ENCODE data around the gene MYLIP.

MYLIP gene

GRCh38 chr6:16128759-16129622 is at the start of gene MYLIP:
Gene MYLIP, plus strand, starts transcription at chr6:16129086. Its CDS starts 237 bp downstream, at chr6:16129323.
- DNase-seq (ENCODE audit: low spot score), result peak; percentile 96

DNA sequence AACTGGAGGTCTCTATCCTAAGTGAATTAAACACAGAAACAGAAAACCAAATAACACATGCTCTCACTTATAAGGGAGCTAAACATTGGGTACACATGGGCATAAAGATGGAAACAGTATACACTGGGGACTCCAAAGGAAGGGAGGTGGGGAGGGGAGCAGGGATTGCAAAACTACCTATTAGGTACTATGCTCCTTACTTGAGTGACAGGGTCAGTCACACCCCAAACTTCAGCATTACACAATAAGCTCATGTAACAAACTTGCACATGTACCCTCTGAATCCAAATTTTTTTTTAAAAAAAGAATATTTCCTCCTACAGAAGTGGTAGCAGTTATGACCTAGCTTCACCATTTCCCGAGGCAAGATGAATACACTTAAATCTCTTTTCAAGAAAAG is 49.5 kb upstream of the MYLIP start:
- DNase-seq (ENCODE audit: low spot score), result no peak

- DNase-seq (ENCODE audit: low spot score), result no peak
These were observed 48.7 kb upstream of the MYLIP start for GRCh38 chr6:16080204-16080603.

- no peak for DNase-seq (ENCODE audit: low spot score)
These were observed 47.6 kb upstream of the MYLIP start for GRCh38 chr6:16081326-16081725.

GRCh38 chr6:16082361-16082760 is 46.5 kb upstream of the MYLIP start:
- DNase-seq (ENCODE audit: low spot score), result no peak

DNA sequence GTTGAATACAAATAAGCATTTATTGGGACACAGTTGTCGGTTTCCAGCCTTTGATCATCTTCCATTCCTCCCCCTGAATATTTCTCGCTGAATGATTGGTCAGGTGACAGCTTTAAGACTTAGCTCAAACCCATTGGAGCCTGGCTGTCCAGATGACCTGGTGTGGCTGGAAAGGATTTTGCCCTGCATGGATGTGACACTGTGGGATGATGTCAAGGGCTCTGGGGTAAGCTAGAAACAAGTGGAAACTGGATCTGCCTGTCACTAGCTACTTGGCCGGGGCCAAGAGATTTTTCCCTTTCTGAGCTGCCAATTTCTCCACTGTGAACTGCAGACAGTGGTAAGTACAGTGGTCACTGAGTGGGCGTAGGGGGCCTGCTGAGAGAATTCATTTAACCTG is 41.9 kb upstream of the MYLIP start:
- DNase-seq (ENCODE audit: low spot score), result no peak

- no peak for DNase-seq (ENCODE audit: low spot score)
These were observed 41.5 kb upstream of the MYLIP start for GRCh38 chr6:16087386-16087785.

DNA sequence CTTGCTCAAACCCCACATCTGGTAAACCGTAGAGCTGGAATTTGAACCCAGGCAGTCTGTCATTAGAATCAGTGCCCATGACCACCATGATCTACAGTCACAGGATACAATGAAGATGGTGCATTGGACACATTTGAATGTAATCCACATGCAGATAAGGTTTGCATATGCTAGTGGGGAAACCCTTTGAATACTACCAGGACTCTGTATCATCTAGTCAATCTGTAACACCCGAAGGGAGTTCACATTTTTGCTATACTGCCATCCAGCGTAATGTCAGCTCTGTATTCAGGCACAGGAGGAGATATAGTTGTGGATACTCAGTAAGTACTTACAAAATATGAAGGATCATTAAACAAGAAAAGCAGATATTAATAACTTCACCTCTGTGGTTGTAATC is 40.5 kb upstream of the MYLIP start:
- no peak for DNase-seq (ENCODE audit: low spot score)

- peak; percentile 22 for DNase-seq (ENCODE audit: low spot score)
These were observed 39.4 kb upstream of the MYLIP start for GRCh38 chr6:16089232-16090062.

DNA sequence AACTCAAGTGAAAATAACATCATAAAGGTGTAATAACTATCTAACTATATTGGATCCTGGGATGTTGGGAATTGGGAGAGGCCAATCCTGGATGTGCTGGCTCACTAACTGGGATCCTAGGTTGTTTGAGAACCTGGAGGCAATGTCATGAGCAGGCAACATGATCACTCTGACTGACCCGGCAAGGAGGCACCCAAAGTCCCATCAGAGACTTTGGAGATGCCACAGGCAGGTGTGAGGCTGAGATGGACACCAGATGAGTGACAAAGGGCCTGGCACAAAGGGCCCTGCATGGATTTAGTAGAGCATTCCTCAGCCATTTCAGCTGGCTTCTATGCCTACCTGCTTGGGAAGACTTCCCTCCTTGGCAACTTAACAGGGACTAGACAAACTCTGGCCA is 38.4 kb upstream of the MYLIP start:
- DNase-seq (ENCODE audit: low spot score), result no peak

DNA sequence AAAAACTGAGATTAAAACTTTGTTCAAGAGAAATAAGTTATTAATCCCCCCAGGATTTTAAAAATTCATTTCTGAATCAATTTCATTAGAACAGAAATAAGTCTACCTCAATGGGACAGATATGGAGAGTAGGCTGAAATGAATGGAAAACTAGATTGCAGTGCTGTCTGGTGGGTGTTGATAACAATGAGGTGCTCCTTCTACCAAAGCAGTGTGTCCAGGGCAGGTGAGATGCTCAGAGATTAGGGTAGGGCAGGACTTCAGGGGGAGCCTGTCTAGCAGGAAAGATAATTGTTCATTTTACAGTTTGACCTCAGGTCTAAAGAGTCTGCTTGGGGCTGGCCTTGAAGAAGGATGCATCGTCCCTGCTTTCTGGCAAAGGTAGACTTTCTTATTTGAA is 38.0 kb upstream of the MYLIP start:
- no peak for DNase-seq (ENCODE audit: low spot score)

DNA sequence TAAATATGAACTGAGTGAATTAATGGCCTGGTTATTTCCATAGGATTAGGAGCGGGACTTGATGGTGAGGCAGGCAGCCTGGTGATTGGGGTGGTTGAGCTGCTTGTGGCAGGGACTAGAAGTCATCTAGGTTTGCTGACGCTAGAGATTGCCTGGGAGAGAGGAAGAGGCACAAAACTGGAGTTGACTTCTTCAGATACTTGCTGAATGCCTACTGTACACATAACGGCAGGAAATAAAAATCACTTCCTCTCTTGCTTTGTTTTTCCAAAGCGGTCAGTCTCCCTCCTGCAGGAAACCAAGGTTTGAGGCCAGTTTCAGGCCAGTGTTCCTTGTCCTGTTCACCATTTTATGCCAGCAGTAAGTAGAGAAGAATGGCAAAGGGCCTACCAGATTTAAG is 36.7 kb upstream of the MYLIP start:
- DNase-seq (ENCODE audit: low spot score), result no peak

DNA sequence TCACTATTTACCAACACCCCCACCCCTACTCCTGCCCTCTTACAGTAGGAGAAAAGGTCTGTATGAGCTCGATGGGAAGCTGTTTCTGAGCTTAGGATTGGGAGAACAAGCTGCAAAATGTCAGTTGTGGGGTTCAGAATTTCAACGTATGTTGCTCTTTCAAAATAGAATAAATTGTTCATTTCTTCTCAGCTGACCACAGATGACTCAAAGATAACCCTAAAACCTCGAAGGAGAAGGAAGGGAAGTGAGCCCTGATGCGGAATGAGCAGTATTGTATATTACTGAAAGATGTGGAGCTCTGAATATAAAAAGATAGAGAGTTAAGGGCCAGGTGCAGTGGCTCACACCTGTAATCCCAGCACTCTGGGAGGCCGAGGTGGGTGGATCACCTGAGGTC is 35.9 kb upstream of the MYLIP start:
- no peak for DNase-seq (ENCODE audit: low spot score)

DNA sequence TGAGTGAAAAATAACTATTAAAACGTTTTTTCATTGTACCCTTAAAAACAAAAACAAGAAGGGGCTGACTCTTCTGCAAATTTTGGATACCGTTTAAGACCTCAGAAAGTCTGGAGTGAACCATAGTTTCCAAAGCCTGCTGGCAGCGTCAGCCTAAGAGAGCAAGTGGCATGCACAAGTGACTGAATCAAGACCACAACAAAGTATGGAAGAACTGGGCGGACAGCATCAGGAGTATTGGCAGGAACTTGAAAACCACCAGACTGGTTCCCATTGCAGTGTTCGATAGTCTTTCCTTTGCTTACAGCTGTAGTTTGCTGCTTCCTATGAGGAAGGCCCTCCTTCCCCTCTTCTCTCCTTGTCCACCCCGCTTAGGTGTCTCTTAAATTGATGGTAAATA is 33.7 kb upstream of the MYLIP start:
- DNase-seq (ENCODE audit: low spot score), result no peak

DNA sequence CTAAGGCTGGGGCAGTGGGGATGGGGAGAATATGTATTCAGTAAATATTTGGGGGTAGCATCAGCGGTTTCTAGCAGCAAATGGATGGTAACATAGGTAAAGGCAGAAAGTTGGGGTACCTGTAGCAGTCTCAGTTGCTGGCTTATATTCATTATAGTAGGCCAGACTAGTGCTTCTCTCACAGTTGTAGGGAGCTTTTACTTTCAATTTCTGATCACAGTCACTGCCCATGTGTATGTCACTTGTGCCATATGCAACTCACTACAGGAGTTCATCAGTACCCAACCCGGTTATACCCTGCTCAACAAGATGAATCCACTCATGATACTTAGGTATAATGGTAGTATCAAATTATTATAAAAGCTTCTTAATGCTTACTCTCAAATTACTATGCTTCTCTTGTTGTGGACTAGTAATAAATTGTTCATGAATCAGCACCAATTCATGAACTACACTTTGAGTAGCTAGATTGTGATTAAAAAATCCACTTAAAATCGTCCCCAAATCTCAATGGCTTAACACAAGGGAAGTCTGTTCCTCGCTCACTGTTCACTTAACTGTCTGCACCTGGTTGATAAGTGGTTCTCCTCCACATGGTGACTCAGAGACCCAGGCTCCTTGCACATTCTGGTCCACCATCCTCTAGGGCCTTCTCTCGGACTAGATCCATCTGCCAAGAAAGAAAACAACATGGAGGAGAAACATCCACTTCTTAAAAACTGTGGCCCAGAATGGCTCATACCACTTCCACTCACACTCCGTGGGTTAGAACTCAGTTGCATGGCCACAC is 31.3 kb upstream of the MYLIP start:
- no peak for DNase-seq (ENCODE audit: low spot score)

GRCh38 chr6:16098211-16098610 is 30.7 kb upstream of the MYLIP start:
- DNase-seq (ENCODE audit: low spot score), result no peak

DNA sequence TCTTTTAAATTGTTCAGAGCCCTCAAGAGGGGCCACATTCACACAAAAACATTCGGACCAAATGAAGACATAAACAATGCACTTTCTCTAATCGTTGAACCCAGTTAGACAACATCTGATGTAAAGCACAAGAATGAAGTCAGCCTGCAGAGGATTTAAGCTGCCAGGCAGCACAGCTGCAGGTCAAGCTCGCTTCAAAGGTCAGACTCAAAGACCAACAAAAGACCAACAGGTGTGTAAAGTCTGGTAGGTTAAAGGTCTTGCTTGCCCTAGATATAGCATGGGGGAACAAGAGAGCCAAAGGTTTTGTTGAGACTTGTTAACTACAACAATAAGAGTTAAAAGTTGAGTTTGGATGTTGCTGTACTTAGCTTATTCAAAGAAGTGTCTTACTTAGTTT is 26.7 kb upstream of the MYLIP start:
- DNase-seq (ENCODE audit: low spot score), result no peak

GRCh38 chr6:16103722-16104121 is 25.2 kb upstream of the MYLIP start:
- DNase-seq (ENCODE audit: low spot score), result no peak

DNA sequence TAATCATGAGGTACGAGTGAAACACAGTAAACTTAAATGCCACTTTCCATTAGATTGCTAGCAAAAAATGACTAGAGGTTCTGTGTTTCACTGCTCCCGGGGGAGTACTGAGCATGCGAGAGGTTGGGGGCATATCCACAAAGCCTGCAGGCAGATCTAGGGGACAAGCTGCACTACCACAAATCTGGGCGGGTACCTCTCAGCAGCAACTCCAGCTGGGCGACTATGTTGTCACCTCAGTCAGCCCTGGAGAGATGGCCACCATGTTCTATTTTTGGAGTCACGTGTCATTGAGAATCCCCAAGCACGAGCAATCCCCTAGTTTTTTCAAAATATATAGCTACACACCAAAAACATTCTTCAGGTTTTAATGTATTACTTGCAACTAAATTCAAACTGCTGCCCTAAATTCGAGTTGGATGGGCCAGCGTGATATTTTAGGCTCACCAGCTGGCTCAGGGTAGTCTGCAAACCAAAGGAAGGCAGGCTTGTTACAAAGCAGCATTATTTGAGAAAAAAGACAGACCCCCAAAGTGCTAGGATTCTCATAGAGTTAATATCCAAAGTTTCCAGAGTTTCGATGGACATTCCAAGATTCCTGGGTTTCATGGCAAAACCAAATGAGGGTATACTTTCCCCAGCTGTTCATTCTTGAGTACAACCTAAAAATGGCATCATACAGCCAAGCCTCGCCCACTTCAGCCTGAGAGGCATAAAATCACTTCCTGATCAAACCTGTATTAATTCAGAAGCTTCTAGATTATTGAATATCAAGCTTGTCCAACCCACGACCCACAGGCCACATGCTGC is 24.1 kb upstream of the MYLIP start:
- no peak for DNase-seq (ENCODE audit: low spot score)

GRCh38 chr6:16105854-16106253 is 23.0 kb upstream of the MYLIP start:
- no peak for DNase-seq (ENCODE audit: low spot score)

DNA sequence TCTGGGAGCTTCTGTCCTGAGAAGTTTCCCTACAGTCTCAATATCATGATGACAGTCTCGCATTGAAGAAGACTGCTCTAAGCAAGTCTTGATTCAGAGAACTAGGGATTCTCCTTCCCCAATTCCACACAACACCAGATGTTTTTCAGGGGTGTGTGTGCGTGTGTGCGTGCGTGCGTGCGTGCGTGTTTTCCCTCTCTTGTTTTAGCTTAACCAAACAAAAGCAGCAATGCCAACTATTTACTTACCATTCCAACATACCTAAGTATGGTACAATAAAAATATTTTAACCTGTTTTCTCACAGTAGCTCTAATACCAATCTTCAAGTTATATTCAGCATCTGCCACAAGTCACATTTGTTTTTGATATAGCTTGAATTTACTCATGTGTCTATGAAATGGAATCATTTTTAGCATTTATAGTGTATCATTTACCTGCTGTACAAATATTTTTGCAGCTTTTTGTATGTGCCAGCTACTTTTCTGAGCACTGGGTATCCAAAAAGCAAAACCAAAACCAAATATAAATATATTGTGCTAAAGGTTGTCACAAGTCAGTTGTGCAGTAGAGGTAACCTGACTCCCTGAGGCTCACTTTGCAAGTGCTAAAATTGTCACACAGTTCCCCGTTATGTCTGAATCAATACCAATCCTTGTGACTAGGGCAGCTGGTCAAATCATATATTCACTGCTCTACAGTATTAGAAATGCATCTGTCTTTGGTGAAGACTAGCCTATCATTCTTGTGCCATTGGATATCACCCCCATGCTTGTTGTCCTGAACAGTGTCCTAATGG is 21.7 kb upstream of the MYLIP start:
- no peak for DNase-seq (ENCODE audit: low spot score)

Measured in activated CD4-positive, alpha-beta T cell treated with anti-CD3 and anti-CD28 coated beads, Interleukin-2, Interleukin-4, amounts not matched to agents 100 ng/mL and 50 ng/mL, durations not matched to agents 16 hours and 8 hours (primary cell).